ENCODE data around the gene RRP36.

- TF ChIP-seq, protein P1, sequence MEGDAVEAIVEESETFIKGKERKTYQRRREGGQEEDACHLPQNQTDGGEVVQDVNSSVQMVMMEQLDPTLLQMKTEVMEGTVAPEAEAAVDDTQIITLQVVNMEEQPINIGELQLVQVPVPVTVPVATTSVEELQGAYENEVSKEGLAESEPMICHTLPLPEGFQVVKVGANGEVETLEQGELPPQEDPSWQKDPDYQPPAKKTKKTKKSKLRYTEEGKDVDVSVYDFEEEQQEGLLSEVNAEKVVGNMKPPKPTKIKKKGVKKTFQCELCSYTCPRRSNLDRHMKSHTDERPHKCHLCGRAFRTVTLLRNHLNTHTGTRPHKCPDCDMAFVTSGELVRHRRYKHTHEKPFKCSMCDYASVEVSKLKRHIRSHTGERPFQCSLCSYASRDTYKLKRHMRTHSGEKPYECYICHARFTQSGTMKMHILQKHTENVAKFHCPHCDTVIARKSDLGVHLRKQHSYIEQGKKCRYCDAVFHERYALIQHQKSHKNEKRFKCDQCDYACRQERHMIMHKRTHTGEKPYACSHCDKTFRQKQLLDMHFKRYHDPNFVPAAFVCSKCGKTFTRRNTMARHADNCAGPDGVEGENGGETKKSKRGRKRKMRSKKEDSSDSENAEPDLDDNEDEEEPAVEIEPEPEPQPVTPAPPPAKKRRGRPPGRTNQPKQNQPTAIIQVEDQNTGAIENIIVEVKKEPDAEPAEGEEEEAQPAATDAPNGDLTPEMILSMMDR (IDR thresholded peaks at IDR 0.05; ENCODE audit: insufficient read depth, low read length, poor library complexity, severe bottlenecking), result no peak
- no peak for TF ChIP-seq EZH2phosphoT487 (conservative IDR thresholded peaks at IDR 0.05; ENCODE audit: low read length)
Measured at GRCh38 chr6:43026365-43026764, 4.9 kb downstream of the RRP36 start.
